GM21528 (cell line): ENCODE measurements around the gene VGLL2.
"Not testable (repeated sequence)": the region's sequence is repeated elsewhere in the genome, so short reads cannot be mapped to it uniquely, and the experiment has no call there.

Experiments used
- ATAC-seq: cut with Tn5 transposase; IDR thresholded peaks from one replicate; pipeline ENCODE4 v1.9.1; 2021; ENCODE audit warnings: mild to moderate bottlenecking, moderate library complexity; ENCODE audit not compliant: unreplicated experiment, low FRiP score

Gene VGLL2

GRCh38 chr6:117265410-117266256 is at the start of gene VGLL2:
VGLL2 (plus strand) TSS chr6:117265558; CDS start chr6:117265764, 206 bp downstream.
- no peak for ATAC-seq

- no peak for ATAC-seq
These were observed 42.5 kb upstream of the VGLL2 start for GRCh38 chr6:117222861-117223260.

GRCh38 chr6:117226778-117227177 is 38.6 kb upstream of the VGLL2 start:
- no peak for ATAC-seq

- no peak for ATAC-seq
These were observed 38.0 kb upstream of the VGLL2 start for GRCh38 chr6:117227245-117227962.

GRCh38 chr6:117228202-117228601 is 37.2 kb upstream of the VGLL2 start:
- no peak for ATAC-seq

- ATAC-seq, result no peak
These were observed 35.5 kb upstream of the VGLL2 start for GRCh38 chr6:117229870-117230269.

GRCh38 chr6:117231466-117231865 is 33.9 kb upstream of the VGLL2 start:
- no peak for ATAC-seq

- no peak for ATAC-seq
These were observed 33.2 kb upstream of the VGLL2 start for GRCh38 chr6:117232196-117232595.

- no peak for ATAC-seq
These were observed 32.2 kb upstream of the VGLL2 start for GRCh38 chr6:117233145-117233544.

GRCh38 chr6:117237561-117237960 is 27.8 kb upstream of the VGLL2 start:
- no peak for ATAC-seq

GRCh38 chr6:117244571-117244970 is 20.8 kb upstream of the VGLL2 start:
- ATAC-seq, result not testable (repeated sequence)

GRCh38 chr6:117244979-117245378 is 20.4 kb upstream of the VGLL2 start:
- not testable (repeated sequence) for ATAC-seq

GRCh38 chr6:117253785-117254184 is 11.6 kb upstream of the VGLL2 start:
- ATAC-seq, result no peak

- no peak for ATAC-seq
These were observed 2.6 kb upstream of the VGLL2 start for GRCh38 chr6:117262799-117263198.

GRCh38 chr6:117263353-117263927 is 1.9 kb upstream of the VGLL2 start:
- ATAC-seq, result no peak

GRCh38 chr6:117264369-117264691 is 1.0 kb upstream of the VGLL2 start:
- no peak for ATAC-seq

GRCh38 chr6:117264692-117265409 is 507 bp upstream of the VGLL2 start:
- no peak for ATAC-seq

- ATAC-seq, result no peak
These were observed 1.1 kb downstream of the VGLL2 start for GRCh38 chr6:117266257-117267053.

- no peak for ATAC-seq
These were observed 1.6 kb downstream of the VGLL2 start for GRCh38 chr6:117267054-117267347.

- ATAC-seq, result no peak
These were observed 2.6 kb downstream of the VGLL2 start for GRCh38 chr6:117267766-117268534.
